Astrocyte (in vitro differentiated cells and primary cell): ENCODE measurements around the gene PADI3. TPM values are rescaled to one million over a fixed set of nuclear protein-coding genes. Genes with fewer than 3 reads are reported as not detected.

Experiments used
- DNase-seq: peaks from one replicate; pipeline ENCODE4 v3.0.0-alpha.2; 2010; ENCODE audit warnings: low read depth
- FAIRE-seq: peaks from 2 replicates; lab custom pipeline; 2011; peaks lifted over from hg19 to GRCh38; lab: Jason Lieb, UNC
- H2AFZ ChIP-seq: 2 replicates; pipeline ENCODE4 v1.6.0; 2012; ENCODE audit warnings: low read depth, low read length, inconsistent platforms
- H3K27ac ChIP-seq: 2 replicates; pipeline ENCODE4 v1.5.1; 2011; ENCODE audit warnings: low read depth, low read length, inconsistent platforms
- H3K27me3 ChIP-seq: 2 replicates; pipeline ENCODE4 v1.6.0; 2011; ENCODE audit warnings: low read length, inconsistent platforms; ENCODE audit not compliant: insufficient read depth
- H3K36me3 ChIP-seq: 2 replicates; pipeline ENCODE4 v1.5.1; 2011; ENCODE audit warnings: low read length, inconsistent platforms; ENCODE audit not compliant: insufficient read depth
- H3K4me1 ChIP-seq: 2 replicates; pipeline ENCODE4 v1.5.1; 2011; ENCODE audit warnings: low read length, inconsistent platforms; ENCODE audit not compliant: insufficient read depth
- H3K4me2 ChIP-seq: 2 replicates; pipeline ENCODE4 v1.6.0; 2012; ENCODE audit warnings: low read length, inconsistent platforms
- H3K4me3 ChIP-seq: 2 replicates; pipeline ENCODE4 v1.5.1; 2011; ENCODE audit warnings: low read depth, mild to moderate bottlenecking, low read length, inconsistent platforms; ENCODE audit not compliant: insufficient read depth
- H3K79me2 ChIP-seq: 2 replicates; pipeline ENCODE4 v1.6.0; 2012; ENCODE audit warnings: mild to moderate bottlenecking, low read length, inconsistent platforms; ENCODE audit not compliant: insufficient read depth
- H3K9ac ChIP-seq: 2 replicates; pipeline ENCODE4 v1.6.0; 2012; ENCODE audit warnings: mild to moderate bottlenecking, low read length, inconsistent platforms
- H3K9me3 ChIP-seq: 2 replicates; pipeline ENCODE4 v1.5.1; 2012; ENCODE audit warnings: low read depth, mild to moderate bottlenecking, low read length, inconsistent platforms; ENCODE audit not compliant: insufficient read depth
- H4K20me1 ChIP-seq: 2 replicates; pipeline ENCODE4 v1.6.0; 2012; ENCODE audit warnings: low read length, inconsistent platforms; ENCODE audit not compliant: insufficient read depth
- H3K27ac Mint-ChIP-seq: one replicate; pipeline ENCODE4 v1.8.0; 2021; ENCODE audit warnings: mild to moderate bottlenecking, mixed read lengths; ENCODE audit not compliant: unreplicated experiment
- H3K27me3 Mint-ChIP-seq: one replicate; pipeline ENCODE4 v1.8.0; 2021; ENCODE audit warnings: low read depth, mixed read lengths; ENCODE audit not compliant: unreplicated experiment
- H3K36me3 Mint-ChIP-seq: one replicate; pipeline ENCODE4 v1.8.0; 2021; ENCODE audit warnings: low read depth, mixed read lengths; ENCODE audit not compliant: unreplicated experiment
- H3K4me1 Mint-ChIP-seq: one replicate; pipeline ENCODE4 v1.8.0; 2021; ENCODE audit warnings: low read depth, mixed read lengths; ENCODE audit not compliant: unreplicated experiment
- H3K4me3 Mint-ChIP-seq: one replicate; pipeline ENCODE4 v1.8.0; 2021; ENCODE audit warnings: mild to moderate bottlenecking, moderate library complexity, mixed read lengths; ENCODE audit not compliant: unreplicated experiment
- H3K9me3 Mint-ChIP-seq: one replicate; pipeline ENCODE4 v1.8.0; 2021; ENCODE audit warnings: mild to moderate bottlenecking, mixed read lengths; ENCODE audit not compliant: unreplicated experiment
- CTCF ChIP-seq: IDR thresholded peaks from 2 replicates; pipeline ENCODE4 v1.5.1; 2011; ENCODE audit warnings: low read depth, mild to moderate bottlenecking, inconsistent platforms, low read length, moderate library complexity; ENCODE audit not compliant: insufficient read depth
- EZH2 ChIP-seq: IDR thresholded peaks from 2 replicates; pipeline ENCODE4 v1.6.1; 2012; ENCODE audit warnings: mild to moderate bottlenecking, low read length, inconsistent platforms; ENCODE audit not compliant: insufficient read depth
- total RNA-seq: library from RNA; stranded (reverse); gene quantifications from 2 replicates; pipeline ENCODE4 v1.2.1, GENCODE V29; 2021

Gene PADI3
- total RNA-seq, 1 donor from 2014 or later: 0.09 TPM

DNA sequence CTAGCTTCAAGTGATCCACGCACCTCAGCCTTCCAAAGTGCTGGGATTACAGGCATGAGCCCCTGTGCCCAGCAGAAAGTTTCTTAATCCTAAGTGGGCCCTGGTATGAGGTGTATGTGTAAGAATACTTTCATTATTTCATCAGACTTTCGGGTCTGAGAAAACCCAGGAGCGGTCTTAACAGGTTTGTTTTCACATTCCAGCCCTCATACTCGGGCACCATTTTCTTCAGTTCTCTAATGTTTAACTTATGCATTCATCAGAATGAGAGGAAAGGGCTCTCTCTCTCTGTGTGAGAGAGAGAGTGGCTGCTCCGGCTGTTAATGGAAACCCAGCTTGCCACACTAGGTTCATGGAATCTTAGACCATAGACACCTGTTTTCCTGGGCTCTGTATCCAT lies 48.1 kb upstream of the PADI3 start:
- Histone ChIP-seq H3K4me3 (no peak overlapping the region), H3K4me2 (no peak overlapping the region), H3K4me1 (peaks cover 21% of the 10 kb centered on the region), H3K27me3 (no peaks in the 10 kb centered on the region), H3K9me3 (no peaks in the 10 kb centered on the region), H3K79me2 (no peaks in the 10 kb centered on the region), H3K27ac (no peak overlapping the region), H2AFZ (no peak overlapping the region), H3K9ac (no peak overlapping the region), H3K36me3 (no peaks in the 10 kb centered on the region), H4K20me1 (no peaks in the 10 kb centered on the region)
- Mint-ChIP-seq H3K4me1 (peaks cover 12% of the 10 kb centered on the region), H3K9me3 (no peaks in the 10 kb centered on the region), H3K36me3 (no peaks in the 10 kb centered on the region), H3K4me3 (no peak overlapping the region), H3K27me3 (peaks cover 23% of the 10 kb centered on the region), H3K27ac (peak overlapping the region; percentile 48)
- no peak for TF ChIP-seq EZH2
- TF ChIP-seq CTCF: no peak
- FAIRE-seq: no peak
- DNase-seq: no peak

- Histone ChIP-seq H3K4me3 (no peak overlapping the region), H3K79me2 (no peaks in the 10 kb centered on the region), H3K9ac (no peak overlapping the region), H3K27me3 (no peaks in the 10 kb centered on the region), H3K4me1 (peaks cover 21% of the 10 kb centered on the region), H4K20me1 (no peaks in the 10 kb centered on the region), H3K36me3 (no peaks in the 10 kb centered on the region), H3K27ac (no peak overlapping the region), H3K4me2 (peak overlapping the region; percentile 34), H3K9me3 (no peaks in the 10 kb centered on the region), H2AFZ (no peak overlapping the region)
- Mint-ChIP-seq H3K4me1 (peaks cover 12% of the 10 kb centered on the region), H3K27me3 (peaks cover 23% of the 10 kb centered on the region), H3K36me3 (no peaks in the 10 kb centered on the region), H3K27ac (peak overlapping the region; percentile 59), H3K9me3 (no peaks in the 10 kb centered on the region), H3K4me3 (no peak overlapping the region)
- no peak for TF ChIP-seq EZH2
- TF ChIP-seq CTCF: no peak
- FAIRE-seq: no peak
- no peak for DNase-seq
Measured at GRCh38 chr1:17201201-17202021, 47.5 kb upstream of the PADI3 start.
